Upper lobe of left lung (tissue), 6 donors: ENCODE data around the gene PHOX2A. TPM values are rescaled to one million over a fixed set of nuclear protein-coding genes. Genes with fewer than 3 reads are reported as not detected.

Experiments
- ATAC-seq, 2 donors: fragments of 200-7000 bp; cut with Tn5 transposase; one replicate each; pipeline ENCODE4 v1.9.1; 2022; ENCODE audit warnings: mild to moderate bottlenecking in 2 of 2, moderate library complexity in 2 of 2; ENCODE audit not compliant: low FRiP score in 2 of 2
- DNase-seq, 2 donors: peaks; one replicate each; pipeline ENCODE4 v3.0.0-alpha.2; 2019 to 2020
- H3K27ac ChIP-seq, 4 donors: fragments of 200-600 bp; sonication (generic); one replicate each; pipeline ENCODE4 v1.5.1; 2016 to 2019
- H3K27me3 ChIP-seq, 4 donors: fragments of 200-600 bp; sonication (generic); one replicate each; pipeline ENCODE4 v1.5.1; 2017 to 2019
- H3K36me3 ChIP-seq, 4 donors: fragments of 200-600 bp; sonication (generic); one replicate each; pipeline ENCODE4 v1.5.1; 2016 to 2019
- H3K4me1 ChIP-seq, 4 donors: fragments of 200-600 bp; sonication (generic); one replicate each; pipeline ENCODE4 v1.5.1; 2018 to 2019
- H3K4me3 ChIP-seq, 4 donors: fragments of 200-600 bp; sonication (generic); one replicate each; pipeline ENCODE4 v1.5.1; 2017 to 2019; ENCODE audit warnings: mild to moderate bottlenecking in 2 of 4, moderate library complexity in 1 of 4
- H3K9me3 ChIP-seq, 4 donors: fragments of 200-600 bp; sonication (generic); one replicate each; pipeline ENCODE4 v1.5.1; 2018 to 2019
- CTCF ChIP-seq, 6 experiments: fragments of 450-650 bp in 4 of 6; fragments of 200-600 bp in 2 of 6; sonication (generic) in 2 of 6; IDR thresholded peaks; one replicate each; pipeline ENCODE4 v1.5.1; 2016 to 2019; ENCODE audit warnings: antibody characterized with exemption in 6 of 6
- EP300 ChIP-seq, 4 donors: sonication (generic); formaldehyde crosslinking; IDR thresholded peaks; one replicate each; pipeline ENCODE4 v1.5.1; 2017; ENCODE audit warnings: antibody characterized with exemption in 4 of 4, control low read depth in 2 of 4
- POLR2A ChIP-seq, 4 donors: fragments of 450-650 bp; IDR thresholded peaks; one replicate each; pipeline ENCODE4 v1.5.1; 2016 to 2017; ENCODE audit warnings: antibody characterized with exemption in 4 of 4, mild to moderate bottlenecking in 2 of 4
- POLR2AphosphoS5 ChIP-seq, 2 donors: sonication (generic); formaldehyde crosslinking; IDR thresholded peaks; one replicate each; pipeline ENCODE4 v1.5.1; 2017; ENCODE audit warnings: antibody characterized with exemption in 2 of 2
- WGBS, 2 donors: methylation state at CpG; one replicate each; pipeline ENCODE4 v1.1.5; 2017 to 2018; 5-methylcytosine and 5-hydroxymethylcytosine counted together
- total RNA-seq, 6 donors: library from RNA; depleted of rRNA in 4 of 6; stranded (reverse); fragments of >200 nt in 4 of 6; gene quantifications; one replicate each; pipeline versions ENCODE4 v1.1.0 to v1.2.1, GENCODE V29; 2016 to 2021
- donor health status: DM: no; HTN: no; CAD: no; lungs with moderate emphysema.
- donor health status: DM: no; HTN: yes; CAD: no; lungs with severe emphysema.

Gene PHOX2A
- total RNA-seq, 6 donors from 2014 or later, result not detected

DNA sequence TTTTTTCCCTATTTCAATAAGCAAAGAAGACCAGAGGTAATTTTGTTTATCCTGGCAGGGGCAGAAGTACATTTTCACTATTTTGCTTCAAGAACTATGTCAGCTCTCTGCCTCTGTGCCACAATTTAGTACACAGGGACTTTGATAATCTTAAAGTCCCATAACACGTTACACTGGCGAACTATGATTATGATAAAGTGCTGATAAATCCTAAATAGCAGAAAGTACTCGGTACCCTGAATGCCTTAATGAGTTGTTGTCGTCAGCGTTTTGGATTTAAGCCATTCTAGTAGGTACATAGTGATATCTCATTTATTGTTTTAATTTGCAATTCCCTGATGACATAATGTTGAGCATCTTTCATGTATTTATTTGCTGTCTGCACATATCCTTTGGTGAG, 16.6 kb upstream of the PHOX2A start:
- H3K27me3 ChIP-seq, result no peaks in the 10 kb centered on the region
- no peaks in the 10 kb centered on the region for H3K4me1 ChIP-seq
- H3K36me3 ChIP-seq, result no peaks in the 10 kb centered on the region
- no peak overlapping the region for H3K27ac ChIP-seq
- ATAC-seq (no peak), DNase-seq (no peak)
- H3K4me3 ChIP-seq, result no peak overlapping the region
- H3K9me3 ChIP-seq, result no peaks in the 10 kb centered on the region
- 65 to 75% methylated on average over 5 of the region's 5 CpGs for WGBS, 2 donors
- TF ChIP-seq POLR2AphosphoS5 (IDR thresholded peaks at IDR 0.05) (no peak), CTCF (IDR thresholded peaks at IDR 0.05) (no peak), POLR2A (IDR thresholded peaks at IDR 0.05) (no peak), EP300 (IDR thresholded peaks at IDR 0.05) (no peak)

GRCh38 chr11:72259490-72259889, 15.5 kb upstream of the PHOX2A start:
- DNase-seq, result no peak
- Histone ChIP-seq H3K27me3 (no peaks in the 10 kb centered on the region), H3K9me3 (no peaks in the 10 kb centered on the region), H3K4me3 (no peak overlapping the region), H3K4me1 (no peaks in the 10 kb centered on the region), H3K27ac (no peak overlapping the region), H3K36me3 (no peaks in the 10 kb centered on the region)
- TF ChIP-seq POLR2AphosphoS5 (IDR thresholded peaks at IDR 0.05), result no peak
- 90 to 93% methylated on average over 2 of the region's 2 CpGs for WGBS, 2 donors
- no peak for ATAC-seq

- H3K4me1 ChIP-seq, result no peaks in the 10 kb centered on the region
- 92 to 96% methylated on average over 2 of the region's 2 CpGs for WGBS, 2 donors
- H3K36me3 ChIP-seq, result no peaks in the 10 kb centered on the region
- H3K4me3 ChIP-seq, result no peak overlapping the region
- ATAC-seq (no peak), DNase-seq (no peak)
- no peak for TF ChIP-seq EP300 (IDR thresholded peaks at IDR 0.05)
- TF ChIP-seq POLR2A (IDR thresholded peaks at IDR 0.05), result no peak
- no peak for TF ChIP-seq POLR2AphosphoS5 (IDR thresholded peaks at IDR 0.05)
- TF ChIP-seq CTCF (IDR thresholded peaks at IDR 0.05), result no peak
- H3K9me3 ChIP-seq, result no peaks in the 10 kb centered on the region
- H3K27ac ChIP-seq, result no peak overlapping the region
- H3K27me3 ChIP-seq, result no peaks in the 10 kb centered on the region
Observed at GRCh38 chr11:72257570-72257969, 13.6 kb upstream of the PHOX2A start.

GRCh38 chr11:72254299-72254993, 10.5 kb upstream of the PHOX2A start:
- Histone ChIP-seq H3K9me3 (no peaks in the 10 kb centered on the region), H3K27me3 (peaks cover 0 to 7% (median 0%) of the 10 kb centered on the region in 4 donors), H3K4me1 (no peaks in the 10 kb centered on the region), H3K36me3 (no peaks in the 10 kb centered on the region), H3K27ac (no peak overlapping the region), H3K4me3 (no peak overlapping the region)
- DNase-seq (no peak), ATAC-seq (no peak)
- 88 to 90% methylated on average over 5 of the region's 5 CpGs for WGBS, 2 donors
- TF ChIP-seq POLR2A (IDR thresholded peaks at IDR 0.05) (no peak), EP300 (IDR thresholded peaks at IDR 0.05) (no peak), POLR2AphosphoS5 (IDR thresholded peaks at IDR 0.05) (no peak), CTCF (IDR thresholded peaks at IDR 0.05) (no peak)

GRCh38 chr11:72253392-72253791, 9.4 kb upstream of the PHOX2A start:
- no peak for TF ChIP-seq POLR2AphosphoS5 (IDR thresholded peaks at IDR 0.05)
- TF ChIP-seq EP300 (IDR thresholded peaks at IDR 0.05), result no peak
- no peak for TF ChIP-seq CTCF (IDR thresholded peaks at IDR 0.05)
- no peak for TF ChIP-seq POLR2A (IDR thresholded peaks at IDR 0.05)
- DNase-seq (no peak), ATAC-seq (no peak)
- Histone ChIP-seq H3K27ac (no peak overlapping the region), H3K4me3 (no peak overlapping the region), H3K36me3 (no peaks in the 10 kb centered on the region), H3K27me3 (peaks cover 0 to 7% (median 0%) of the 10 kb centered on the region in 4 donors), H3K9me3 (no peaks in the 10 kb centered on the region), H3K4me1 (no peaks in the 10 kb centered on the region)
- 91 to 96% methylated on average over 3 of the region's 3 CpGs for WGBS, 2 donors
